T-cell (primary cell): ENCODE data around the gene WDR93. TPM values are rescaled to one million over a fixed set of nuclear protein-coding genes. Genes with fewer than 3 reads are reported as not detected.

Source experiments
- ATAC-seq, 4 experiments: fragments of 200-7000 bp in 3 of 4; fragments of 150-1000 bp in 1 of 4; cut with Tn5 transposase; replicated peaks in 1 of 4; 1 replicate in 3 of 4; 2 replicates in 1 of 4; pipeline ENCODE4 v1.10.0; 2021; ENCODE audit warnings: moderate library complexity in 3 of 4, mild to moderate bottlenecking in 2 of 4, moderate number of reproducible peaks in 1 of 4
- CTCF ChIA-PET, 2 donors: fragments of 300-600 bp; sonication (Branson Sonifier 250); formaldehyde crosslinking; loops; one replicate each; lab custom pipeline; 2022; ENCODE audit warnings: antibody characterized with exemption in 2 of 2; lab: Charles Lee
- POLR2A ChIA-PET, 2 donors: fragments of 300-600 bp; sonication (Branson Sonifier 250); formaldehyde crosslinking; loops; one replicate each; lab custom pipeline; 2022; ENCODE audit warnings: antibody characterized with exemption in 2 of 2; lab: Charles Lee
- DNase-seq, 35 experiments: peaks; one replicate each; pipeline versions ENCODE4 v3.0.0 to v3.0.0-alpha.2; 2013 to 2023
- H3K27ac ChIP-seq: one replicate; pipeline ENCODE4 v1.5.1; 2013; ENCODE audit warnings: low read length
- H3K27me3 ChIP-seq, 2 experiments: replicated peaks in 1 of 2; 1 replicate in 1 of 2; 2 replicates in 1 of 2; pipeline versions ENCODE4 v1.6.1 to v1.7.0; 2013; ENCODE audit warnings: low read length in 1 of 2, mixed read lengths in 1 of 2; ENCODE audit not compliant: control insufficient read depth in 2 of 2, insufficient read depth in 2 of 2; ENCODE audit errors: extremely low read depth in 1 of 2
- H3K36me3 ChIP-seq, 2 donors: 1 replicate in 1 of 2; 2 replicates in 1 of 2; pipeline versions ENCODE4 v1.6.1 to v1.7.0; 2013; ENCODE audit warnings: low read length in 1 of 2; ENCODE audit not compliant: control insufficient read depth in 2 of 2, insufficient read depth in 1 of 2; ENCODE audit errors: extremely low read depth in 1 of 2
- H3K4me1 ChIP-seq, 2 experiments: 1 replicate in 1 of 2; 2 replicates in 1 of 2; pipeline versions ENCODE4 v1.6.1 to v1.7.0; 2013; ENCODE audit warnings: low read length in 2 of 2, mixed read lengths in 1 of 2; ENCODE audit not compliant: insufficient read depth in 2 of 2, control insufficient read depth in 1 of 2; ENCODE audit errors: extremely low read depth in 1 of 2
- H3K4me3 ChIP-seq, 2 donors: 1 replicate in 1 of 2; 2 replicates in 1 of 2; pipeline versions ENCODE4 v1.5.1 to v1.7.0; 2013; ENCODE audit warnings: mild to moderate bottlenecking in 2 of 2, low read length in 1 of 2, moderate library complexity in 1 of 2; ENCODE audit not compliant: control insufficient read depth in 1 of 2; ENCODE audit errors: extremely low read depth in 1 of 2
- H3K9me3 ChIP-seq: 2 replicates; pipeline ENCODE4 v1.7.0; 2013
- H3K27ac Mint-ChIP-seq, 2 donors: one replicate each; pipeline ENCODE4 v1.8.0; 2020 to 2021; ENCODE audit warnings: mild to moderate bottlenecking in 2 of 2, mixed read lengths in 2 of 2
- H3K27me3 Mint-ChIP-seq, 2 donors: one replicate each; pipeline ENCODE4 v1.8.0; 2021 to 2022; ENCODE audit warnings: mixed read lengths in 2 of 2
- H3K36me3 Mint-ChIP-seq: one replicate; pipeline ENCODE4 v1.8.0; 2021; ENCODE audit warnings: mixed read lengths
- H3K4me1 Mint-ChIP-seq, 3 donors: one replicate each; pipeline ENCODE4 v1.8.0; 2020 to 2022; ENCODE audit warnings: mixed read lengths in 3 of 3, mild to moderate bottlenecking in 1 of 3
- H3K4me3 Mint-ChIP-seq, 3 donors: one replicate each; pipeline ENCODE4 v1.8.0; 2020 to 2022; ENCODE audit warnings: mild to moderate bottlenecking in 3 of 3, mixed read lengths in 3 of 3, moderate library complexity in 3 of 3
- H3K9me3 Mint-ChIP-seq, 3 donors: one replicate each; pipeline ENCODE4 v1.8.0; 2020 to 2022; ENCODE audit warnings: mixed read lengths in 3 of 3
- WGBS: methylation state at CpG from one replicate; pipeline ENCODE4 v1.1.5; 2013; ENCODE audit warnings: missing lambda C conversion rate; ENCODE audit not compliant: insufficient coverage; 5-methylcytosine and 5-hydroxymethylcytosine counted together
- total RNA-seq, 35 experiments: library from RNA in 6 of 35; stranded (reverse) in 6 of 35; fragments of 120-200 nt in 1 of 35; gene quantifications; one replicate each; pipeline versions ENCODE4 v1.2.1 to v1.2.4 and lab custom pipeline; 2013 to 2026

Gene WDR93
- total RNA-seq, 5 donors from 2014 or later (not counting 1 experiment from before 2014, with no cell fraction given), result 0.13 to 0.35 TPM; not detected in 3

DNA sequence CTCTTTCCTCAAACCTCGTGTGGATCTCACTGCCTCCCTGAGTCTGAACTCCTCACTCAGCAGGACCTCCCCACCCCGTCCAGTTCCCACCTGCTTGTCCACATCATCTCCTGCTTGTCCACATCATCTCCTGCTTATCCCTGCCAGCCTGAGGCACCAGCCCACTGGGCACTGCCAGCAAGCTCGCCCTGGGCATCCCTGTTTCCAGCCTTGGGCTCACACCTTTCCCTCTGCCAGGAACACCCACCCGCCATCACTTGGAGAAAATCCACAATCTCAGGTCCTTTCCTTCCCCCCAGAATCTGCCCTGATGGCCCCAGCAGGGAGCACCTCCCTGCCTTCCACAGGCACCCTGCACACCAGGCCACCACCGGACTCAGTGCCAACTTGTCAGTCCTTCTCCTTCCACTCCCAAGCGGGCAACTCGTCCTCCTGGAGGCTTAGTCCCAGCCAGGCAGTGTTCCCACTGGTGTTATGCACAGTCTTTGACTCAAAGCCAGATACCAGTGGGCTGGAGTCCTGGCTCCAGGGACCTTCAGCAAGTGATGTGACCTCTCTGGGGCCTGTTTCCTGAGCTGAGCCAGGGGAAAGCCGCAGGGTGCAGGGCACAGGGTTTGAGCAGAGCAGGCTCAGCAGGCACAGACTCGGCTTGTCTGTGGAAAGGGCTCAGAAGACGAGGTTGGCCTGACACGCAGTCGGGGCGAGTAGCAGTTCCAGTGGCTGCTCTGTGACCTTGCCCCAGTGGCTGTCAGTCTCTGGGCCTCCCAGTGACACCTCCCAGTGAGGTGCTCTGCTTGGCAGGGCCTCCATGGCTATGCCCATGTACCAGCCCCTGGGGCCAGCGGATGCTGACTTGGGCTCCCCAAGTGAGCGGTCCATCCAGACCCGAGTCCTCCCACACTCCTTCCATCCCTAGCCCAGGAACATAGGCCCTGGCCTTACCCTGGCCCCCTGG, 76.0 kb downstream of the WDR93 start:
- no peaks in the 10 kb centered on the region for H3K4me1 Mint-ChIP-seq
- no peak overlapping the region for H3K4me3 ChIP-seq
- no peaks in the 10 kb centered on the region for H3K27me3 Mint-ChIP-seq
- H3K27ac Mint-ChIP-seq, result no peak overlapping the region
- no peaks in the 10 kb centered on the region for H3K9me3 Mint-ChIP-seq
- no peaks in the 10 kb centered on the region for H3K9me3 ChIP-seq
- 78% methylated on average over 15 of the region's 16 CpGs for whole genome bisulfite sequencing
- H3K4me1 ChIP-seq, result no peaks in the 10 kb centered on the region
- DNase-seq (no peak), ATAC-seq (peak in 1 of 4 experiments; percentile 13)
- ChIA-PET CTCF (no interaction called here), POLR2A (no interaction called here)
- peaks cover 0 to 1% of the 10 kb centered on the region in 2 experiments for H3K27me3 ChIP-seq
- no peak overlapping the region for H3K4me3 Mint-ChIP-seq
- H3K36me3 ChIP-seq, result no peaks in the 10 kb centered on the region
- H3K27ac ChIP-seq, result no peak overlapping the region
- H3K36me3 Mint-ChIP-seq, result no peaks in the 10 kb centered on the region

- H3K4me1 ChIP-seq, result no peaks in the 10 kb centered on the region
- no peak overlapping the region for H3K4me3 ChIP-seq
- no peaks in the 10 kb centered on the region for H3K4me1 Mint-ChIP-seq
- 100% methylated on average over 1 of the region's 8 CpGs for whole genome bisulfite sequencing
- no peaks in the 10 kb centered on the region for H3K36me3 ChIP-seq
- no peak overlapping the region for H3K27ac ChIP-seq
- no peak for DNase-seq
- no peak for ATAC-seq
- no peaks in the 10 kb centered on the region for H3K36me3 Mint-ChIP-seq
- CTCF ChIA-PET, result interaction anchor here in 1 of 2 donors (0.6 kb wide), 1 partner anchor 357 kb away, joined by 3 read pairs; no protein-coding TSS in a partner anchor
- no peaks in the 10 kb centered on the region for H3K27me3 ChIP-seq
- no peaks in the 10 kb centered on the region for H3K9me3 ChIP-seq
- H3K27me3 Mint-ChIP-seq, result no peaks in the 10 kb centered on the region
- no peak overlapping the region for H3K4me3 Mint-ChIP-seq
- no peak overlapping the region for H3K27ac Mint-ChIP-seq
- H3K9me3 Mint-ChIP-seq, result no peaks in the 10 kb centered on the region
- POLR2A ChIA-PET, result no interaction called here
Measured at GRCh38 chr15:89767411-89767915, 76.9 kb downstream of the WDR93 start.

GRCh38 chr15:89768071-89768500, 77.5 kb downstream of the WDR93 start:
- no peak for DNase-seq
- peak in 1 of 4 experiments; percentile 19 for ATAC-seq
- H3K9me3 ChIP-seq, result no peaks in the 10 kb centered on the region
- 86% methylated on average over 7 of the region's 7 CpGs for WGBS
- H3K4me1 ChIP-seq, result no peaks in the 10 kb centered on the region
- H3K27me3 ChIP-seq, result no peaks in the 10 kb centered on the region
- H3K27ac ChIP-seq, result no peak overlapping the region
- Mint-ChIP-seq H3K4me1 (no peaks in the 10 kb centered on the region), H3K27me3 (no peaks in the 10 kb centered on the region), H3K4me3 (no peak overlapping the region), H3K27ac (no peak overlapping the region), H3K36me3 (no peaks in the 10 kb centered on the region), H3K9me3 (no peaks in the 10 kb centered on the region)
- H3K4me3 ChIP-seq, result no peak overlapping the region
- ChIA-PET CTCF (interaction anchor here (0.6 to 1.5 kb wide), 2 partner anchors 107 to 356 kb away, joined by 3 read pairs; no protein-coding TSS in a partner anchor), POLR2A (no interaction called here)
- H3K36me3 ChIP-seq, result no peaks in the 10 kb centered on the region

- Histone ChIP-seq H3K27me3 (no peaks in the 10 kb centered on the region), H3K9me3 (no peaks in the 10 kb centered on the region), H3K4me1 (no peaks in the 10 kb centered on the region), H3K36me3 (no peaks in the 10 kb centered on the region), H3K27ac (no peak overlapping the region), H3K4me3 (no peak overlapping the region)
- no peak for ATAC-seq
- no peak for DNase-seq
- Mint-ChIP-seq H3K4me3 (no peak overlapping the region), H3K4me1 (no peaks in the 10 kb centered on the region), H3K27me3 (peaks cover 0 to 2% of the 10 kb centered on the region in 2 donors), H3K27ac (no peak overlapping the region), H3K9me3 (no peaks in the 10 kb centered on the region), H3K36me3 (no peaks in the 10 kb centered on the region)
- CTCF ChIA-PET, result interaction anchor here in 1 of 2 donors (1.5 kb wide), 1 partner anchor 106 kb away, joined by 3 read pairs; no protein-coding TSS in a partner anchor
- POLR2A ChIA-PET, result no interaction called here
- WGBS, result no CpG with 5 or more reads among the region's 3 CpGs
Measured at GRCh38 chr15:89769366-89769765, 78.8 kb downstream of the WDR93 start.

DNA sequence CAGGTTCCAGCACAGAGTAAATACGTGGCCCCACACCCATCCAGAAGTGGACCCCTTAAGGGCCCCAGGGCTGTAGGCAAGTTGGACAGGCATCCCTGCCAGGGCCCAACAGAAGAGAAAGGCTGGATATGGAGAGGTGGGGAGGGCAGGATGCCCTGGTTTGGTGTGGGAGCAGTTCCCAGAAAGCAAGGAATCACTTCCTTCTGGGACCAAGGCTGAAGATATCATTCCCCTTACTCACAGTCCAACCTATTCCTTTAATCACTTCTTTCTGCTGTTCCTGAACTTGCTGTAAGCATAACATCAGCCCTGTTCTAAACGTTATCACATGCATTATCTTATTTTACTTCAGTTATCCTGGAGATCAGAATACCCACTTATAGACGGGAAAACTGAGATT, 79.4 kb downstream of the WDR93 start:
- Histone ChIP-seq H3K4me1 (no peaks in the 10 kb centered on the region), H3K27ac (no peak overlapping the region), H3K27me3 (peaks cover 0 to 5% of the 10 kb centered on the region in 2 experiments), H3K9me3 (no peaks in the 10 kb centered on the region), H3K4me3 (no peak overlapping the region), H3K36me3 (no peaks in the 10 kb centered on the region)
- DNase-seq (no peak), ATAC-seq (no peak)
- CTCF ChIA-PET, result no interaction called here
- Mint-ChIP-seq H3K36me3 (no peaks in the 10 kb centered on the region), H3K9me3 (no peaks in the 10 kb centered on the region), H3K27ac (no peak overlapping the region), H3K27me3 (peaks cover 0 to 6% of the 10 kb centered on the region in 2 donors), H3K4me3 (no peak overlapping the region), H3K4me1 (no peaks in the 10 kb centered on the region)
- WGBS, result 67% methylated on average over 1 of the region's 3 CpGs
- POLR2A ChIA-PET, result no interaction called here

DNA sequence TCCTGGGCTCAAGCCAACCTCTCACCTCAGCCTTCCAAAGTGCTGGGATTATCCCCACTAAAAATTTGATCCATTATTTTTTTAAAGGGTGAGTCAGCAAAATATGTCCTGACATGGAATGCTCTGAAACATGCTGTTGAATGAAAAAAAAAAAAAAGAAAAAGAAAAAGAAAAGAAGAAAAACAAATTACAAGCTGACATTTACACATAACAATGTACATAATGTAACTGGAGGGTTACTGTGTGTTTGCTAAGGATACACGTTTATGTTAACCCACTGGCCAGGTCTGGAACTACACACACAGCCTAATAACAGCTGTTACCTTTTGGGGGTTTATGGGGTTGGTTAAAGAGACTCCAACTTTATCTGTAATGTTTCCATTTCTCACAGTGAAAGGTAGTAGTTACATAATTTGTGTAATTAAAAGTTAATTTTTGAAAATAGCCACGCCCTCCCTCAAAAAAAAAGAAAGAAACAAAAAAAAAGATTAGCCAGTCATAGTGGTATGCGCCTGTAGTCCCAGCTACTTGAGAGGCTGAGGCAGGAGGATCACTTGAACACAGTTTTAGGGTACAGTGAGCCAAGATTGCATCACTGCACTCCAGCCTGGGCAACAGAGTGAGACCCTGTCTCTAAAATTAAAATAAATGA, 82.4 kb downstream of the WDR93 start:
- Histone ChIP-seq H3K9me3 (no peaks in the 10 kb centered on the region), H3K4me3 (no peak overlapping the region), H3K27me3 (peaks cover 0 to 30% of the 10 kb centered on the region in 2 experiments), H3K27ac (no peak overlapping the region), H3K36me3 (no peaks in the 10 kb centered on the region), H3K4me1 (peaks cover 2 to 8% of the 10 kb centered on the region in 2 experiments)
- ChIA-PET POLR2A (no interaction called here), CTCF (interaction anchor here in 1 of 2 donors (0.7 kb wide), 1 partner anchor 1045 kb away, joined by 4 read pairs; no protein-coding TSS in a partner anchor)
- H3K36me3 Mint-ChIP-seq, result no peaks in the 10 kb centered on the region
- ATAC-seq (no peak), DNase-seq (no peak)
- H3K4me3 Mint-ChIP-seq, result no peak overlapping the region
- H3K9me3 Mint-ChIP-seq, result no peaks in the 10 kb centered on the region
- H3K27me3 Mint-ChIP-seq, result peaks cover 5 to 22% of the 10 kb centered on the region in 2 donors
- no peaks in the 10 kb centered on the region for H3K4me1 Mint-ChIP-seq
- WGBS, result 100% methylated on average over 1 of the region's 3 CpGs
- no peak overlapping the region for H3K27ac Mint-ChIP-seq
